Ovary (tissue), 3 donors: Measurements from ENCODE around the gene AADACL4.

Experiments used
- POLR2A ChIP-seq: fragments of 450-650 bp; IDR thresholded peaks from one replicate; pipeline ENCODE4 v1.6.1; 2017; ENCODE audit warnings: antibody characterized with exemption, mild to moderate bottlenecking, moderate library complexity
- TF ChIP-seq, protein P1 (sequence below), 3 donors: fragments of 450-650 bp in 2 of 3; fragments of 200-600 bp in 1 of 3; IDR thresholded peaks; one replicate each; pipeline versions ENCODE4 v1.5.1 to v1.8.0; 2016 to 2022; ENCODE audit warnings: antibody characterized with exemption in 3 of 3, mild to moderate bottlenecking in 1 of 3
- donor health status: DM: no; HTN: no; CAD: no.

DNA sequence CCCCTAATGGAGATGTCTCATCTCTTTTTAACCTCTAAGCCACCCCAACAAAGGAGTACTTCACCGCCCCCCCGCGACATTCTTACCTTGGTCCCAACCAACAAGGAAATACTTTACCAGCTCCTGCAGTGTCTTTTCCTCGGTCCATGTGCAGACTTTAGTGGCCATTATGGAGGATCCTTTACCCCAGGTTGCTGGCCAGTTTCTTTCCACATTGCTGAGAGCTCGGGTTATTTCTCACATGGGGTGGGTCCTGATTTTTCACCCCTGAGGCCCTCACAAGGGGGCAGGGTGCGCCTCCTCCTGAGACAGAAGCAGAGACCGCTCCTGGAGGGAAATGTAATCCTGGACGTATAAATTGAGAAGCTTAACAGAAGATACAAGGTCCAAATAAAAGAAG is 69.0 kb downstream of the AADACL4 start:
- TF ChIP-seq, protein P1, sequence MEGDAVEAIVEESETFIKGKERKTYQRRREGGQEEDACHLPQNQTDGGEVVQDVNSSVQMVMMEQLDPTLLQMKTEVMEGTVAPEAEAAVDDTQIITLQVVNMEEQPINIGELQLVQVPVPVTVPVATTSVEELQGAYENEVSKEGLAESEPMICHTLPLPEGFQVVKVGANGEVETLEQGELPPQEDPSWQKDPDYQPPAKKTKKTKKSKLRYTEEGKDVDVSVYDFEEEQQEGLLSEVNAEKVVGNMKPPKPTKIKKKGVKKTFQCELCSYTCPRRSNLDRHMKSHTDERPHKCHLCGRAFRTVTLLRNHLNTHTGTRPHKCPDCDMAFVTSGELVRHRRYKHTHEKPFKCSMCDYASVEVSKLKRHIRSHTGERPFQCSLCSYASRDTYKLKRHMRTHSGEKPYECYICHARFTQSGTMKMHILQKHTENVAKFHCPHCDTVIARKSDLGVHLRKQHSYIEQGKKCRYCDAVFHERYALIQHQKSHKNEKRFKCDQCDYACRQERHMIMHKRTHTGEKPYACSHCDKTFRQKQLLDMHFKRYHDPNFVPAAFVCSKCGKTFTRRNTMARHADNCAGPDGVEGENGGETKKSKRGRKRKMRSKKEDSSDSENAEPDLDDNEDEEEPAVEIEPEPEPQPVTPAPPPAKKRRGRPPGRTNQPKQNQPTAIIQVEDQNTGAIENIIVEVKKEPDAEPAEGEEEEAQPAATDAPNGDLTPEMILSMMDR (IDR thresholded peaks at IDR 0.05), result no peak
- no peak for TF ChIP-seq POLR2A
